Stimulated activated CD4-positive, alpha-beta T cell treated with anti-CD3 and anti-CD28 coated beads, Interleukin-12 subunit alpha, Interleukin-12 subunit beta, amount 100 ng/mL, for 24 hours (primary cell): ENCODE data around the gene PEMT.

ENCODE experiments used
- DNase-seq, 2 experiments: peaks; one replicate each; pipeline ENCODE4 v3.0.0-alpha.2; 2020; ENCODE audit warnings: low read depth in 2 of 2

Gene PEMT

GRCh38 chr17:17514993-17515933, 76.2 kb downstream of the PEMT start:
- no peak for DNase-seq

- no peak for DNase-seq
Observed at GRCh38 chr17:17514361-17514992, 77.0 kb downstream of the PEMT start.

GRCh38 chr17:17513626-17514025, 77.9 kb downstream of the PEMT start:
- DNase-seq = no peak

- no peak for DNase-seq
Observed at GRCh38 chr17:17512866-17513265, 78.6 kb downstream of the PEMT start.

- DNase-seq = no peak
Observed at GRCh38 chr17:17511881-17512858, 79.3 kb downstream of the PEMT start.

GRCh38 chr17:17511293-17511741, 80.2 kb downstream of the PEMT start:
- no peak for DNase-seq

GRCh38 chr17:17510456-17511292, 80.8 kb downstream of the PEMT start:
- DNase-seq = no peak

GRCh38 chr17:17509601-17510425, 81.7 kb downstream of the PEMT start:
- DNase-seq = no peak

- no peak for DNase-seq
Observed at GRCh38 chr17:17508646-17509591, 82.6 kb downstream of the PEMT start.

GRCh38 chr17:17508019-17508535, 83.4 kb downstream of the PEMT start:
- DNase-seq = no peak

- no peak for DNase-seq
Observed at GRCh38 chr17:17507465-17508011, 84.0 kb downstream of the PEMT start.

- no peak for DNase-seq
Observed at GRCh38 chr17:17506893-17507464, 84.5 kb downstream of the PEMT start.

- no peak for DNase-seq
Observed at GRCh38 chr17:17506181-17506741, 85.2 kb downstream of the PEMT start.

GRCh38 chr17:17505610-17506171, 85.8 kb downstream of the PEMT start:
- no peak for DNase-seq

GRCh38 chr17:17505151-17505550, 86.4 kb downstream of the PEMT start:
- DNase-seq = no peak

- no peak for DNase-seq
Observed at GRCh38 chr17:17504341-17505140, 87.0 kb downstream of the PEMT start.
